SH-SY5Y (cell line): ENCODE measurements around the gene CCDC9B.

Source experiments
- GATA2 ChIP-seq: IDR thresholded peaks from 2 replicates; pipeline ENCODE4 v1.6.1; 2011; ENCODE audit warnings: mild to moderate bottlenecking, low read depth, low read length
- GATA3 ChIP-seq: IDR thresholded peaks from 2 replicates; pipeline ENCODE4 v1.6.1; 2011; ENCODE audit warnings: low read depth, mild to moderate bottlenecking, low read length, moderate library complexity

GRCh38 chr15:40293905-40294895, 46.5 kb downstream of the CCDC9B start:
- TF ChIP-seq GATA3 (no peak), GATA2 (no peak)
